BLaER1 (cell line): Measurements from ENCODE around the gene FAF1.
"Not testable (repeated sequence)": the region's sequence is repeated elsewhere in the genome, so short reads cannot be mapped to it uniquely, and the experiment has no call there.

Experiments
- H3K27ac ChIP-seq: shearing (Covaris generic); formaldehyde crosslinking; 2 replicates; pipeline ENCODE4 v1.8.1; 2022
- H3K27me3 ChIP-seq: shearing (Covaris generic); formaldehyde crosslinking; 2 replicates; pipeline ENCODE4 v1.8.1; 2022
- H3K36me3 ChIP-seq: shearing (Covaris generic); formaldehyde crosslinking; 2 replicates; pipeline ENCODE4 v1.8.1; 2022
- H3K4me1 ChIP-seq: shearing (Covaris generic); formaldehyde crosslinking; 2 replicates; pipeline ENCODE4 v1.8.1; 2022
- H3K4me2 ChIP-seq: shearing (Covaris generic); formaldehyde crosslinking; 2 replicates; pipeline ENCODE4 v1.8.1; 2022
- H3K4me3 ChIP-seq: shearing (Covaris generic); formaldehyde crosslinking; 2 replicates; pipeline ENCODE4 v1.8.1; 2022
- H3K9ac ChIP-seq: shearing (Covaris generic); formaldehyde crosslinking; 2 replicates; pipeline ENCODE4 v1.8.1; 2022
- H3K9me3 ChIP-seq: shearing (Covaris generic); formaldehyde crosslinking; 2 replicates; pipeline ENCODE4 v1.8.1; 2022
- H4K20me1 ChIP-seq: shearing (Covaris generic); formaldehyde crosslinking; 2 replicates; pipeline ENCODE4 v1.8.1; 2022
- Cebpa-rat ChIP-seq: shearing (Covaris generic); IDR thresholded peaks from 2 replicates; pipeline ENCODE4 v1.8.1; 2022

The FAF1 gene

DNA sequence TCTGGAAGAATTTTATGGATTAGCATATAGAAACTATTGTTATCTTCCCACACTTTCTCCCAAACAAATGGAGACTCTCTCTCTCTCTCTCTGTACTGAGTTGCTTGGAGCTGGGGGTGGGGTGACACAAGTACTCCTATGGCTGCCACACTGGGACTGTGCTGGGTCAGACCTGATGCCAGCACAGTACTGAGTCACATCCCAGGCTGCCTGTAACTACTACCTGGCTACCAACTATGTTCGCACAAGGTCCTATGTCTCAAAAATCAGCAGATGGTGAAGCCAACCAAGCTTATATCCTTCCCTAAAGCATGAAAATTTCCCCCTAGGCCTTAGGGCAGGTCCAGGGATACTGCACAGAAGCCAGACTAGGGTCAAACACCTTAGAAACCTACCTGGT is 66.6 kb downstream of the FAF1 start:
- H3K9me3 ChIP-seq: peaks cover 40% of the 10 kb centered on the region
- H3K9ac ChIP-seq: no peak overlapping the region
- H3K27ac ChIP-seq: no peak overlapping the region
- no peak overlapping the region for H3K4me2 ChIP-seq
- peaks cover 29% of the 10 kb centered on the region for H3K36me3 ChIP-seq
- no peaks in the 10 kb centered on the region for H3K27me3 ChIP-seq
- H3K4me1 ChIP-seq: no peaks in the 10 kb centered on the region
- TF ChIP-seq Cebpa-rat: no peak
- H4K20me1 ChIP-seq: peaks cover 10% of the 10 kb centered on the region; the same call in 1 of the 2 replicates
- H3K4me3 ChIP-seq: no peak overlapping the region

DNA sequence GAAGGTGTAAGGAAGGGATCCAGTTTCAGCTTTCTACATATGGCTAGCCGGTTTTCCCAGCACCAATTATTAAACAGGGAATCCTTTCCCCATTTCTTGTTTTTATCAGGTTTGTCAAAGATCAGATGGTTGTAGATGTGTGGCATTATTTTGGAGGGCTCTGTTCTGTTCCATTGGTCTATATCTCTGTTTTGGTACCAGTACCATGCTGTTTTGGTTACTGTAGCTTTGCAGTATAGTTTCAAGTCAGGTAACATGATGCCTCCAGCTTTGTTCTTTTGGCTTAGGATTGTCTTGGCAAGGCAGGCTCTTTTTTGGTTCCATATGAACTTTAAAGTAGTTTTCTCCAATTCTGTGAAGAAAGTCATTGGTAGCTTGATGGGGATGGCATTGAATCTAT is 72.5 kb downstream of the FAF1 start:
- H3K4me1 ChIP-seq, H3K27me3 ChIP-seq: not testable (repeated sequence)

DNA sequence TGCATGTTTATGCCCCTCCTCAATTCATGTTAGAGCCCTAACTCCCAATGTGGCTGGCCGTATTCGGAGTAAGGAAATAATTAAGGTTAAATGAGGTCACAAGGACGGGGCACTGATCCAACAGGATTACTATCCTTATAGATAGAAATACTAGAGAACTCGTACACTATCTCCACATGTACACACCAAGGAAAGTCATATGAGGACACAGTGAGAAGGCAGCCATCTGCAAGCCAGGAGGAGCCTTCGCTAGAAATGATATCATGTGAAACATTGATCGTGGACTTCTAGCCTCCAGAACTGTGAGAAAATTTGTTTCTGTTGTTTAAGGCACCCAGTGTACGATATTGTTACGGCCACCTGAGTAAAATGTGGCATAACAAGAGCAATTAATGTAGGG is 79.7 kb downstream of the FAF1 start:
- Histone ChIP-seq H3K27me3 (no peaks in the 10 kb centered on the region), H3K4me2 (no peak overlapping the region), H3K9ac (no peak overlapping the region), H3K4me3 (no peak overlapping the region), H3K27ac (no peak overlapping the region), H3K9me3 (peaks cover 5% of the 10 kb centered on the region), H3K36me3 (peaks cover 3% of the 10 kb centered on the region; the same call in 1 of the 2 replicates), H3K4me1 (no peaks in the 10 kb centered on the region), H4K20me1 (peaks cover 22% of the 10 kb centered on the region; the same call in 1 of the 2 replicates)
- no peak for TF ChIP-seq Cebpa-rat

More for the DNA sequence above, 72.5 kb downstream of the FAF1 start:
- not testable (repeated sequence) for H3K4me3 ChIP-seq, H3K9ac ChIP-seq, H3K27ac ChIP-seq, H4K20me1 ChIP-seq, H3K4me2 ChIP-seq
- Histone ChIP-seq H3K9me3 (peaks cover 29% of the 10 kb centered on the region), H3K36me3 (peaks cover 13% of the 10 kb centered on the region; the same call in 1 of the 2 replicates)

GRCh38 chr1:50879137-50879536 is 80.9 kb downstream of the FAF1 start:
- no peak overlapping the region for H3K9ac ChIP-seq
- no peak overlapping the region for H3K4me2 ChIP-seq
- H4K20me1 ChIP-seq: peaks cover 22% of the 10 kb centered on the region; the same call in 1 of the 2 replicates
- H3K27me3 ChIP-seq: no peaks in the 10 kb centered on the region
- H3K4me3 ChIP-seq: no peak overlapping the region
- H3K36me3 ChIP-seq: peaks cover 3% of the 10 kb centered on the region; the same call in 1 of the 2 replicates
- H3K9me3 ChIP-seq: peaks cover 3% of the 10 kb centered on the region
- TF ChIP-seq Cebpa-rat: no peak
- no peak overlapping the region for H3K27ac ChIP-seq
- H3K4me1 ChIP-seq: no peaks in the 10 kb centered on the region

DNA sequence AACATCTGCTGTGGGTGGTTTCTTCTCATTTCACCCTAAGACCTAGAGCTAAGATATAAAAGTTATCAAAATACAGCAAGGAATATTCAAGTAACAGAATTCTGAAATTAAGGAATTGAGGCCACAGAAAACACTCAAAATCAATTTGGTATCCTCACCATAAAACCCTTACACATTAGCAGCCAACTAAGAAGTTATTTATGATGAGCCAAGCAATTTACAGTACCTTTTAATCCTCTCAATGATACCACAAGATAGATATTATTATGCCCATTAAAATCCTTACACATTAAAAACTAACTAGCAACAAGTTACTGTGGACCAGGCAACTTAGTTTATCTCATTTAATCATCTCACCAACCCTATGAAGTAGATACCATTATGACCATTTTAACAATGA is 81.6 kb downstream of the FAF1 start:
- Histone ChIP-seq H3K4me3 (no peak overlapping the region), H3K9ac (no peak overlapping the region), H4K20me1 (peaks cover 22% of the 10 kb centered on the region; the same call in 1 of the 2 replicates), H3K27ac (no peak overlapping the region), H3K9me3 (no peaks in the 10 kb centered on the region), H3K27me3 (no peaks in the 10 kb centered on the region), H3K4me1 (no peaks in the 10 kb centered on the region), H3K36me3 (peaks cover 3% of the 10 kb centered on the region; the same call in 1 of the 2 replicates), H3K4me2 (no peak overlapping the region)
- no peak for TF ChIP-seq Cebpa-rat

GRCh38 chr1:50877641-50878040 is 82.4 kb downstream of the FAF1 start:
- peaks cover 1% of the 10 kb centered on the region; the same call in 1 of the 2 replicates for H3K36me3 ChIP-seq
- no peak overlapping the region for H3K27ac ChIP-seq
- no peak overlapping the region for H3K9ac ChIP-seq
- H3K4me2 ChIP-seq: no peak overlapping the region
- peaks cover 22% of the 10 kb centered on the region; the same call in 1 of the 2 replicates for H4K20me1 ChIP-seq
- TF ChIP-seq Cebpa-rat: no peak
- no peaks in the 10 kb centered on the region for H3K9me3 ChIP-seq
- no peak overlapping the region for H3K4me3 ChIP-seq
- H3K4me1 ChIP-seq: no peaks in the 10 kb centered on the region
- no peaks in the 10 kb centered on the region for H3K27me3 ChIP-seq

GRCh38 chr1:50873458-50874187 is 86.4 kb downstream of the FAF1 start:
- H3K4me3 ChIP-seq: no peak overlapping the region
- no peaks in the 10 kb centered on the region for H3K9me3 ChIP-seq
- H3K4me2 ChIP-seq: no peak overlapping the region
- H3K36me3 ChIP-seq: no peaks in the 10 kb centered on the region
- H3K9ac ChIP-seq: no peak overlapping the region
- no peak for TF ChIP-seq Cebpa-rat
- H3K27me3 ChIP-seq: no peaks in the 10 kb centered on the region
- H3K27ac ChIP-seq: no peak overlapping the region
- peaks cover 14% of the 10 kb centered on the region; the same call in 1 of the 2 replicates for H4K20me1 ChIP-seq
- no peaks in the 10 kb centered on the region for H3K4me1 ChIP-seq

DNA sequence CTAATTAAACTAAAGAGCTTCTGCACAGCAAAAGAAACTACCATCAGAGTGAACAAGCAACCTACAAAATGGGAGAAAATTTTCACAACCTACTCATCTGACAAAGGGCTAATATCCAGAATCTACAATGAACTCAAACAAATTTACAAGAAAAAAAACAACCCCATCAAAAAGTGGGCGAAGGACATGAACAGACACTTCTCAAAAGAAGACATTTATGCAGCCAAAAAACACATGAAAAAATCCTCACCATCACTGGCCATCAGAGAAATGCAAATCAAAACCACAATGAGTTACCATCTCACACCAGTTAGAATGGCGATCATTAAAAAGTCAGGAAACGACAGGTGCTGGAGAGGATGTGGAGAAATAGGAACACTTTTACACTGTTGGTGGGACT is 95.2 kb downstream of the FAF1 start:
- not testable (repeated sequence) for H3K27ac ChIP-seq, H3K9ac ChIP-seq, H4K20me1 ChIP-seq, H3K4me1 ChIP-seq, H3K4me3 ChIP-seq, H3K4me2 ChIP-seq, H3K27me3 ChIP-seq, H3K36me3 ChIP-seq
- H3K9me3 ChIP-seq: peaks cover 61% of the 10 kb centered on the region

DNA sequence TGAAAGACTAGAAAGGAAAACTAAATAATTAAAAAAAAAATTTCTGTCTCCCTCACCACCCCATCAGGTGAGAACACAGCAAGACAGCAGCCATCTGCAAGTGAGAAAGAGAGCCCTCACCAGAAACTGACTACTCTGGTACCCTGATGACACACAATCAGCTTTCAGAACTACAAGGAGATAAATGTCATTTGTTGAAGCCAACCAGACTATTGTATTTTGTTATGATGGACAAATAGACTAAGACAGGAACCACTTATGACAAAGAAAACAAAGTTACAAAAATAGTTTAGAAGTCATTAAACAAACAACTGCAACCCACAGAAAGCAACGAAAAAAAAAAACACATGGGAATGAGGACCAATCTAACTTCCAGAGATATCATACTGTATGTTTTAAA is 98.3 kb downstream of the FAF1 start:
- Histone ChIP-seq H3K4me1 (0 out of 2 replicates have a peak, but pooled peaks cover 5% of the 10 kb centered on the region), H3K9ac (no peak overlapping the region), H3K27me3 (no peaks in the 10 kb centered on the region), H4K20me1 (peaks cover 6% of the 10 kb centered on the region; the same call in 1 of the 2 replicates), H3K9me3 (peaks cover 53% of the 10 kb centered on the region), H3K4me2 (no peak overlapping the region), H3K27ac (no peak overlapping the region), H3K36me3 (0 out of 2 replicates have a peak, but pooled peaks cover 8% of the 10 kb centered on the region), H3K4me3 (no peak overlapping the region)
- TF ChIP-seq Cebpa-rat: no peak

DNA sequence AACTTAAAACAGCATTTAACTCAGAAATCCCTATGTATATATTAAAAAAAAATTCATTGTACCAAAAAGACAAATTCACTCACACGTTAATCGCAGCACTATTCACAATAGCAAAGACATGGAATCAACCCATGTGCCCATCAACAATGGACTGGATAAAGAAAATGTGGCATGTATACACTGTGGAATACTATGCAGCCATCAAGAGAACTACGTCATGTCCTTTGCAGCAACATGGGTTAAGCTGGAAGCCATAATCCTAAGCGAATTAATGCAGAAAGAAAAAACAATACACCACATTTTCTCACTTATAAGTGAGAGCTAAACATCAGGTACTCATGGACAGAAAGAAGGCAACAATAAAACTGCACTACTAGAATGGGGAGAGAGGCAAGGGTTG is 99.4 kb downstream of the FAF1 start:
- peaks cover 6% of the 10 kb centered on the region; the same call in 1 of the 2 replicates for H4K20me1 ChIP-seq
- 0 out of 2 replicates have a peak, but pooled peaks cover 5% of the 10 kb centered on the region for H3K4me1 ChIP-seq
- no peaks in the 10 kb centered on the region for H3K27me3 ChIP-seq
- H3K4me2 ChIP-seq: no peak overlapping the region
- no peak overlapping the region for H3K27ac ChIP-seq
- no peak overlapping the region for H3K4me3 ChIP-seq
- no peak overlapping the region for H3K9ac ChIP-seq
- H3K9me3 ChIP-seq: peaks cover 42% of the 10 kb centered on the region
- 0 out of 2 replicates have a peak, but pooled peaks cover 8% of the 10 kb centered on the region for H3K36me3 ChIP-seq
- TF ChIP-seq Cebpa-rat: no peak
